Right ventricle myocardium inferior (tissue), 1 donor: ENCODE data around the gene KRT14. TPM values are rescaled to one million over a fixed set of nuclear protein-coding genes. Genes with fewer than 3 reads are reported as not detected.
A peak's percentile ranks its signal among the peaks of the same experiment; 100 is the strongest.
"Not testable (repeated sequence)": the region's sequence is repeated elsewhere in the genome, so short reads cannot be mapped to it uniquely, and the experiment has no call there.

Experiments used
- ATAC-seq: fragments of 200-7000 bp; cut with Tn5 transposase; one replicate; pipeline ENCODE4 v1.9.1; 2020; ENCODE audit warnings: mild to moderate bottlenecking, moderate library complexity
- DNase-seq: peaks from one replicate; pipeline ENCODE4 v3.0.0; 2021; ENCODE audit errors: missing footprints
- intact Hi-C: fragments of 100-400 bp; cut with DNase I; formaldehyde crosslinking; loops from one replicate; pipeline ENCODE4 v1.11.0; 2022
- total RNA-seq: library from RNA; stranded (reverse); fragmentation: NEBNext Ultra II Directional; extraction: Animal tissue kit (Norgen Biotek cat#: 25700); gene quantifications from one replicate; pipeline ENCODE4 v1.2.1, GENCODE V29; 2021
- donor health status: DM: no; HTN: yes; CAD: no; lungs with severe emphysema.

The KRT14 gene
- total RNA-seq, 1 donor from 2014 or later, result not detected

DNA sequence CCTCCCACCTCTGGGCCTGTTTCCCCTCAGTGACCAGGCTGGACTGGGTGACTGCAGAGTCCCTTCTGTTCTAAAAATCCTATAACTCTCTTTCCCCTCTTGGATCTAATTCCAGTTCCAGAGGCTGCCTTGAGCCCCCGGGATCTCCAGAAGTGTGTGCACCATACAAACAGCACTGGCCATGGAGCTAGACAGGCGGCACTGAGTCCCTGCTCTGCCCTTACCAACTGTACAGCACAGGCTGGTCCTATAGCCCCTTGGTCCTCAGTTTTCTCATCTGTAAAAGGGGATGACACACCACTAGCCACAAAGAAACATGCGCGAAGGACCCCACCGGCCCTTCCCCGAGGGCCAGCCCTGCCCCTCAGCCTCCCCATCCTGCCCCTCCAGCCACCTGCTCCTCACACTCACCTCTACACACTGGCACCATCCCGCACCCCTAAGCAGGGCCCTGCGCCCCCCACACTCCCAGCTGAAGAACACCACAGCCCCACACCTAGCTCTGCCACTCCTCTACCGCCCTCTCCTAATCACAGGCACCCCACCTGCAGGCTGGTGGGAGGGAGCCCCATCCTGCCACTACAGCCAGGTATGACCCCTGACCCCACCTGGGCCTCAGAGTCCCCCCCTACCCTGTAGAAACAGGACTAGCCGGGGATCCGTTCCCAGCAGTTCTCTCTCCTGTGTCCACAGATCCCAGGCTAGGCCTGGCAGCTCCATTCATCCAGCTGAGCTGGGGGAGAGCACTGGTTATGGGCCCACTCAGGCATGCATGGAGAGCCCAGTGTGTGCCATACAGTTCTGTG lies 26.8 kb upstream of the KRT14 start:
- no peak for DNase-seq
- ATAC-seq, result no peak
- intact Hi-C loops, result no loop called here

DNA sequence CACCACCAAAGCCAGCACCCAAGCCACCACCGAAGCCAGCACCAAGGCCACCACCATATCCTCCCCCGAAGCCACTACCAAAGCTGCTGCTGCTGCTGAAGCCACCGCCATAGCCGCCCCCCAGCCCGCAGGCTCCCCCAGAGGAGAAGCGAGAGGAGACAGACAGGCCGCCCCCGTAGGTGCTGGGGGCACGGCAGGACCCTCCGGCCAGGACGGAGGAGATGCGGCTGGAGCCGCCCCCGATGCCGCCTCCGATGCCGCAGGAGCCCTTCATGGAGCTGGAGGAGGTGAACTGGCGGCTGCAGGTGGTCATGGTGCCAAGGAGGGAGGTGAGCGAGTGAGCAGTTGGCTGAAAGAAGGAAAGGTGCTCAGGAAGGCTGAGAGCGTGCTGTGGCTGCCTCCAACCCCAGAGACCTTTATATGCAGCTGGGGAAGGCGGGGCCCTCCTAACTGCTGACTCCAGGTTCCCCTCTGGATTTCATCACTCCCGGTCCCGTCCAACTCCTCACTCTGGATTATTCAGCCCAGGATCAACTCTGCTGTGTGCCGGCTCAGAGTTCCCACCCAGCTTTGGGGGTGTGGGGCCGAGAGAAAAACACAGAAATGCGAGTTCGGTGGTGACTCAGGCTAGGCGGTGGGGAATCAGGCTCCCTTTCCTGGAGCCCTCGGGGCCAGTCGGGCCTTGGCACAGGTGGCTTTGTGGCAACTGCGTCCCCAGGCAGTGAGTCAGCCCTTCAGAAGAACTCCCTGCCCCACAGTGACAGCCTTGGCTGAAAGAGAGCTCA lies 25.9 kb upstream of the KRT14 start, which contains the start of gene KRT16:
KRT16 (minus strand) TSS at position 392 of the 785 bp plus-strand sequence; CDS start at position 313, 79 bp downstream.
- ATAC-seq, intact Hi-C loops: not testable (repeated sequence)
- DNase-seq, result peak; percentile 23

DNA sequence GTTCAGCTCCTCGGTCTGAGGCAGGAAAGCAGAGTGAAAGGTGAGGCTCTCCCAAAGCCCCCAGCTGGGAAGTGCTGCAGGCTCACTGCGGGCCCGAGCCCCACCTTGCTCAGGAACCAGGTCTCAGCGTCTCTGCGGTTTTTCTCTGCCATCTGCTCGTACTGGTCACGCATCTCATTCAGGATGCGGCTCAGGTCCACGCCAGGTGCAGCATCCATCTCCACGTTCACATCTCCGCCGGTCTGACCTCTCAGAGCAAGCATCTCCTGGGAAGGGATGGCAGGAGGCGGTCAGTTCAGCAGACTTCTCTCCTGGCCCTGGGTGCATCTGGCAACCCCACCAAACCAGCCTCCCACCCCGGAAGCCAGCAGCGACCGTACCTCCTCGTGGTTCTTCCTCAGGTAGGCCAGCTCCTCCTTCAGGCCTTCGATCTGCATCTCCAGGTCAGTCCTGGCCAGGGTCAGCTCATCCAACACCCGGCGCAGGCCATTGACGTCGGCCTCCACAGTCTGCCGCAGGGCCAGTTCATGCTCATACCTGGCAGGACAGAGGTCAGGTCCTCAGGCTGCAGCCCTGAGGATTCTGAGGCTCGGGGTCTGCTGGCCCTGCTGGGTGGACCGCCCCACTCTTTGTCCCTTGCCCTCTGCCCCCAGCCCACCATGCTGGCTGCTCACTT lies 24.4 kb upstream of the KRT14 start:
- ATAC-seq (no peak), DNase-seq (no peak)
- intact Hi-C loops, result no loop called here

DNA sequence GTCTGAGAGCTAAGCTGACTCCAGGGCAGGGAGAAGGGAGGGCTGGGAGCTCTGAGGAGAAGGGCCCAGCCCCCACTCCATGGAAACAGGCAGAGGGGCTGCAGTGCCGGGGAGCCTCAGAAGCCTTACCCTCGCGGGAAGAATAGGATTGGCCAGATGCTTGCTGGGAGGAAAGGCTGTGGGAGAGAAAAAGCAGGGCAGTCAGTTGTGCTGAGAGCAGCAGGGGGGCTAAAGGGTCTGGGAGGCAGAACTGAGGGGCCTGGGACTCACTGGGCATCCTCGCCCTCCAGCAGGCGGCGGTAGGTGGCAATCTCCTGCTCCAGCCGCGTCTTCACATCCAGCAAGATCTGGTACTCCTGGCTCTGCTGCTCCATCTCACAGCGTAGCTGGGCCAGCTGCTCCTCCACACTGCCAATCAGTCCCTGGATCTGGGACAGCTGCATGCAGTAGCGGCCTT lies 23.4 kb upstream of the KRT14 start:
- not testable (repeated sequence) for DNase-seq, ATAC-seq

DNA sequence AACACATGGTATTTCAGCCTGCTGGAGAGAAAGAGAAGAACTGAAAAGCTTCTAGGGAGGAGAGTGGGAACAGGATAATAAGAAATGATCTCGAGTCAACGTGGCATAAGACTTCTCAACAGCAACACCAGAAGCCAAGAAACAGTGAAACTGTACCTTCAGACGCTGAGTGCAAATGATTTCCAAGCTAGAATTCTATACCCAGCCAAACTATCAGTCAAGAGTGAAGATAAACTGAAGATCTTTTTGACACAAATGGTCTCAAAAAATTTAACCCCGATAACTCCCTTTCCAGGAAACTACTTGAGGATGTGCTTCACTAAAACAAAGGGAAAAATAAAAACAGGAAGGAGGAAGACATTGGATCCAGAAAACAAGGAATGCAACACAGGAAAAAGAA lies 20.2 kb upstream of the KRT14 start:
- ATAC-seq, intact Hi-C loops, DNase-seq: not testable (repeated sequence)

More for the DNA sequence above, 23.4 kb upstream of the KRT14 start:
- intact Hi-C loops, result not testable (repeated sequence)

DNA sequence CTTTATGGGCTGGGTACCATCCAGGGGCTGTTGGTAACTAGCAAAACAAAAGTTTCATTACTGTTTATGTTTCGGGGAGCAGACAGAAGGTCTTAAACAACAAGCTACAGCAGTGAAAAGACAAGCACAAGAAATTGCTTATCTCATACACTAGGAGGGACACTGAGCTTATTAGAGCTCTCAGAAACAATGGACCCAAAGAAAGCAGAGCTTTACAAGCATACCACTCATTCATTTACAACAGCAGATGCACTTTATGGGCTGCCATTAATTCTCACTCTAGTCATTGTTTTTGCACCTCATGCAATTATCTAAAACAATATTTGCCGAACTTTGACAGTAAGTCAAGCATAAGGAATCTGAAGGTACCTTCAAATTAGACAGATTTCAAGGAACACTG lies 15.8 kb upstream of the KRT14 start:
- DNase-seq (no peak), ATAC-seq (no peak)
- intact Hi-C loops, result no loop called here

DNA sequence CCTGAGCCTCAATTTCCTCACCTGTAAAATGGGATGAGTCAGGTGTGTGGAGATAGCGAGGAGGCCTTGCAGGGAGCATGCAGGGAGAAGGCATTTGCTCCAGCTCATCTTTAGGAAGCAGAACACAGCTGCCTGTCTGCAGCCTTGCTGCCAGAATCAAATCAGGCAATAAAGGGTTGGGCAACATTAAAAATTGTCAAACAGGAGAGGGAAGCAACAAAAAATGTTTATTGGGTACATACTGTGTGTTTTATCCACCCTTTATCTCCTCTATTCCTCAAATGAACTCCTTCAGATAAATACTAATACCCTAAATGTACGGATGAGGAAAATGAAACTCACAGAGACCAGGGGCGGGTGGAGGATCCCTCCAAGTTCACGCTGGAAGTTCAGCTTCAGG lies 13.6 kb upstream of the KRT14 start:
- intact Hi-C loops, result no loop called here
- no peak for DNase-seq
- ATAC-seq, result no peak

DNA sequence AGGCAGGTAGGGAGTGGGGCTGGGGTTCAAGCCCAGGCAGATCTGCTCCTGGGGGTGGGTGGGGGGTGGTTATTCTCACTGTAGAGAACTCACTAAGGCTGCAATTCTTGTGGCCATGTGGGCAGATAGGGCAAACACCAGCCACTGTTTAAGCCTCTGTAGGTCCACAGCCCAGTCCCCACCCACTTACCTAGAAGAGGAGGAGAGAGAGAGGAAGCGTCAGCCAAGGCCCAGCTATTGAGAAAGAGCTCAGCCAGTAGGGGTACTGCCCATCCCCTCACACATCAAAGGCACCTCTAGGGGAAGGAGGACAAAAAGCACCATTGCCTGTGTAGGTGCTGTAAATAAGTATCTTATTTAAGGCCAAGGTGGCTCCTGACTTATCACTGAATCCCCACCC lies 13.0 kb upstream of the KRT14 start:
- DNase-seq (no peak), ATAC-seq (no peak)
- intact Hi-C loops, result no loop called here

DNA sequence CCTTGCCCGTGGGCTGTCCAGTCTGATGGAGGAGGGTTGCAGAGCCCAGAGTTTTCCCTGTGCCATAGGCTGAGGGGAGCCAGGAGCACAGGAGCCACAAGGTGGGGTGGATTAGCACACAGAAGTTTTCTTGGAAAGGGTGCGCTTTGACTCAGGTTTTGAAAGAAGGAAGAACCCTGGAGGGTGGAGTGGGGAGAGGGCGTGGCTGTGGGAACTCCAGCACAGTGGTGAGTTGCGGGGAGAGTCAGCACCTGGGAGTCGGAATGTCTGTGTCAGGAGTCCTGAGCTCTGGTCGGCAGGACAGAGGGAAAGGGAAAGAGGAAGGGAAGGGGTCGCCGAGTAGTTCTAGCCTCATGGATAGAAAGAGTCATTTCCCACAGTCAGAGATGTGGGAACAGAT lies 8.9 kb upstream of the KRT14 start:
- DNase-seq (no peak), ATAC-seq (no peak)
- intact Hi-C loops, result no loop called here

DNA sequence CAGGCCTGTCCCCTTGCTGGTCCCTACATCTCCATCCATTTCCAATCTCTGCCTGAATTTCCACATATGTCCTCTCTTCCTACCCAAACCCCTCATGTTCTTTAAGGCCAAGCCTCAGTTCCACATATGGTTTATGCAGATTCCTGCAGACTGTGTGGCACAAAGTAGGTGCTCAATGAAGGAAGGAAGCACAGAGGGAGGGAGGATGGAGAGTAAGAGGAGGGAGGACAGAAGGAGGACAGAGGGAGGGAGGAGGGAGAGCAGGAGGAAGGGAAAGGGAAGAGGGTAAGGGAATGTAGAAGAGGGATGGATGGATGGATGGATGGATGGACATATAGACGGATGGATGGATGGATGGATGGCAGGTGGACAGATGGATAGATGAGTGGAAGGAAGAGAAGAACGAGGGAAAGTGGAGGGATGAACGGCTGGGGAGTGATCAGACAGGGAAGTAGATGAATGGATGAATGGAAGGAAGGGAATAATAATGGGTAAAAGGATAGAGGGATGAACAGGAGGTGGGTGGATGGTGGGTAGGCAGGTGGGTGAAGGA lies 7.7 kb upstream of the KRT14 start:
- intact Hi-C loops, result no loop called here
- no peak for DNase-seq
- no peak for ATAC-seq

DNA sequence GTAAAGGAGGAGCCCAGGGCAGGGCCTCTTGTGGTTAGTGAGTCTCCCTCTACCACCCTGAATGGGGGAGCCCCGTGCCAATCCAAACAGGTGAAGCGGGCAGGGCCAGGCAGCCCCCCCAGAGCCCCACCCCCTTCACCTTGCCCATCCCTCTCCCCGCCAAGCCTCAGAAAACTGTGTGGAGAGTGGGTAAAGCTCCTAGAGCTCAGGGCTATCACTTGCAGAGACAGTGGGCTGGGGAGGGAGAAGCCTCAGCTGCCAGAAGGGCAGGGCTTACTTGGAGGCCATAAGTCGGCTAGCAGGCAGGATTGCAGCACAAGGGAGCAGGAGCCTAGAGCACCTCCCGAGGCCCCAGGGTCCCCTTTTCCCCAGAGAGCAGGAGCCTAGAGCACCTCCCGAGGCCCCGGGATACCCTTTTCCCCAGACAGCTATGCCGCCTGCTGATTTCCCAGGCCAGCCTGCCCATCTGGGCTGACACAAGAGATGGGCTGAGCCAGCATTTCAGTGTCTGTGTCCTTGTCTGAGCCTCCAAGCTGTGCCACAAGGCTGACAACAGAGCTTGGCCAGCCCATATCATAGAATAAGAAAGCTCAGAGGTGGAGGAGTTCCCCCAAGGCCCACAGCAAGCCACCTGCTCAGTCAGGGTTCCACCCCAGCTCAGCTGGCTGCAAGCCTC lies 6.7 kb upstream of the KRT14 start:
- no peak for ATAC-seq
- DNase-seq, result peak; percentile 61
- intact Hi-C loops, result no loop called here

DNA sequence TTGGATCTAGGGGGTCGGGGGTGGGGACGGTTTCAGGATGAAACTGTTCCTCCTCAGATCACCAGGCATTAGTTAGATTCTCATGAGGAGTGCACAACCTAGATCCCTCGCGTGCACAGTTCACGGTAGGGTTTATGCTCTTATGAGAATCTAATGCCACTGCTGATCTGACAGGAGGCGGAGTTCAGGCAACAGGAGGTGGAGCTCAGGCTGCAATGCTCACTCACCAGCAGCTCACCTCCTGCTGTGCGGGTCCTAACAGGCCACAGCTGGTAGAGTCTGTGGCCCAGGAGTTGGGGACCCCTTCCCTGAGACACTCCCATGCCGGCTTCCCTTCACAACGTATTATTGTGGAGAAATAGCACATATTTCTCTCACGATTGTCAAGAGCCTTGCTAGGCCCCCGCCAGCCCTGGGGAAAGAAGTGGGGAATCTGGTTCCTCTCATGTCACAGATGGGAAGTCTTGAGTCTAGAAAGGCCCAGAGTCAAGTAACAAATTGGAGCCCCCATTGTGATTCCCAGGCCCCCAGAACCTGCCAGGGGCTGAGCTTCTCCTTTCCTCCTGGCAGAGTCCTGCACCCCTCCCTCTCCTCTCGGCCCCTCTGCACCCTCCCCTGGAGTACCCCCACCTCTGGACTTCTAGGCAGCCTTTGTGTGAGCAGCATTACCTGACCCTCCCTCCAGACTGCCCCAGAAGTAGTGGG lies 6.1 kb upstream of the KRT14 start:
- ATAC-seq (no peak), DNase-seq (no peak)
- intact Hi-C loops, result no loop called here

DNA sequence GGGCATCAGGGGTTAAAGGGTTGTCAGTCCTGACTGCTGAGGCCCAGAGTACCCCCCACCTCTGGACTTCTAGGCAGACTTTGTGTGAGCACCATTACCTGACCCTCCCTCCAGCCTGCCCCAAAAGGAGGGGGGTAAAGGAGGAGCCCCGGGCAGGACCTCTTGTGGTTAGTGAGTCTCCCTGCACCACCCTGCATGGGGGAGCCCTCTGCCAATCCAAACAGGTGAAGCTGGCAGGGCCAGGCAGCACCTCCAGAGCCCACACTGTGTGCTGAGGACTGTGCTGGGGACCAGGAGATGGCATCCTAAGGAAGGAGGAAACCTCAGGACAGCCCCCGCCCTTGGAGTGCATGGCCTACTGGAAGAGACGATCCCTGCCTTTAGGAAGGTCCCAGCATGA lies 2.6 kb upstream of the KRT14 start:
- no peak for ATAC-seq
- DNase-seq, result no peak
- intact Hi-C loops, result no loop called here

DNA sequence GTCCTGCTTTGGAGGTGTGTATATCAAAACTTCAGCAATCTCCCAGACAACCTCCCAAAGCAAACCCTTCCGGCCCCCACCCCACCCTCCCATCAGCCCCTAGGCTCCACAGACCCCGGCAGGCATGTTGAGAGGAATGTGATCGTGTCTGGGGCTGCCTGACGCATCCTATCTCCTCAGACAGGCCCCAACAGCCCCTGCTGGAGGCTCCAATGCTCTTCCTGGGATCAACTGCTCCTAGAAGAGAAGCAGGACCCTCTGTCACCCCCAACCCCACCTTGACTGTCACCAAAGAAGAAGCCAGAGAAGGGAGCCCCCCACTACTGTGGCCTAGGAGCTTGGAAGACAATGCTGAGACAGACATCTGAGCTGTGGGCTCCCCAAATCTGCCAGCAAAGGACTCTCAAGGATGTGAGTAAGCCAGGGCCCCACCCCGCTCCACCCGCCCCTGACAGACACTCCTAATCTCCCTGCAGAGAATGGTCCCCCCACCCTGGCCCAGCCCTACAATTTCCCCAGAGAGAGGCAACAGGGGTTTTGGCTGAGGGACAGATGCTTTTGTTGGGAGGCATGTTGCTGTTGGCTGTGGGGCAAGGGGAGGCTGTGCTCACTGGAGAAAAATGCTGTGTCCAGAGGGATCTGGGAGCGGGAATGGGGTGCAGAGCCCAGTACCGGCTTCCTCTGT lies 1.6 kb upstream of the KRT14 start:
- intact Hi-C loops, result no loop called here
- DNase-seq (no peak), ATAC-seq (no peak)

DNA sequence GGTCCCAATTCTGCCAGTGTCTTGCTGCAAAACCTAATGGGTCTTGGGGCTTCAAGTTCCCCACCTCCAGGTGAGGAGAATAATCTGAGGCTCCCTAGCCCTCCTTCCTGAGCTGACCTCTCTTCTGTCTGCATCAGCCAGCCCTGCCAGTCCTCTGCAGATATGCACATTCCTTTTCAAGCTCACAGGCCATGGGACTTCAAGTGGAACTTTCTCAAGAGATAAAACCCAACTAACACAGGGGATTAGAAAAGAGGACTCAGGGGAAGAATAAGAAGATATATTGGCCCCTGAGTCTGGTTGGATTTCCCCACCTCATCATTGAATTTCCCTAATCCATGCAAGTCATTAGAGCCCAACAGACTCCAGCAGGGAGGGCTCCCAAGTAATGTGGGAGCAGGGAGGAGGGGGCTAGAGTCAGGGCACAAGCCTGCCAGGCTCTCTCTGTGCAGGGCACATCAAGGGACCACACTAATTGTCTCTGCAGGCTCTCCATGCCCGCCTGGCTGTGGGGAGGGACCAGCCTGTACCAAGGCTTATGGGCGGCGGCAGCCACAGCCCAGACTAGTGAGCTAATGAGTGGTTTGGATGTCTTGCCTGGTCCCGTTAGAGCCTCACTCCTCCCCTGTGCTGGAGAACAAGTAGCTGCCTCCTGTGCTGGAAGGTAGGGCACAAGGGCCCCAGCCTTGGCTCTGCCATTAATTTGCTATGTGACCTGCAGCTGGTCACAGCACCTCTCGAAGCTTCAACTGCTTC lies 1.2 kb downstream of the KRT14 start:
- intact Hi-C loops, result no loop called here
- no peak for ATAC-seq
- DNase-seq, result no peak

DNA sequence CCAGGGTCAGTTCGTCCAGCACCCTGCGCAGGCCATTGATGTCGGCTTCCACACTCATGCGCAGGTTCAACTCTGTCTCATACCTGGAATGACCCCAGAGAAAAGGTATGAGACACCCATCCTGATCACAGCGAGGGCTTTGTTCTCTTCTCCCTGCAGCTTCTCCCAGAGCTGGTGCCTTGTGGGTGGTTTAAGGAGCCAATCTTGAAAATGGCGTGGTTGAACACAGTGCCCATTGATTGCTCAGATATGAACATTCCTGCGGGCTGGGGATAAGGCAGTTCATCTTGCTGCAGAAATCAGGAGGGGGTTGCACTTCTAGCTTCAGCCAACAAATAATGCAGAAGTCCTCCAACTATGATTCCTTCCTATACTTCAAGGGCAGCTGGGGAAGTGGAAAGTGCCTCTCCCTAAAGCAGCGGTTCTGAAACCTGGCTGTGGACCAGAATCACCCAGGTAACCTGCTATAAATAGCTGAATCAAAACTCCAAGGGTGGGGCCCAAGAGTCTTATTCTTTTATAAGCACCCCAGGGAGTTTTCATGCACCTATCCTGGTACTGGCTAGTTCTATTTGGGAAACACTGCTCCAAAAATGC lies 2.3 kb downstream of the KRT14 start:
- DNase-seq, ATAC-seq, intact Hi-C loops: not testable (repeated sequence)
